H9 (cell line): ENCODE data around the gene SDHA. TPM values are rescaled to one million over a fixed set of nuclear protein-coding genes. Genes with fewer than 3 reads are reported as not detected.

Experiments used
- DNase-seq: peaks from one replicate; pipeline ENCODE4 v3.0.0-alpha.2; 2017
- H2AFZ ChIP-seq: one replicate; pipeline ENCODE4 v1.6.1; 2013; ENCODE audit warnings: mild to moderate bottlenecking, low read length, control low read depth, moderate library complexity
- H2AK5ac ChIP-seq: 2 replicates; pipeline ENCODE4 v1.6.1; 2013; ENCODE audit warnings: low read length, control low read depth, mixed read lengths; ENCODE audit not compliant: insufficient read length
- H2BK120ac ChIP-seq: one replicate; pipeline ENCODE4 v1.6.1; 2013; ENCODE audit warnings: low read depth, mild to moderate bottlenecking, low read length, control low read depth, inconsistent platforms; ENCODE audit not compliant: poor library complexity, severe bottlenecking
- H2BK12ac ChIP-seq: 2 replicates; pipeline ENCODE4 v1.6.1; 2013; ENCODE audit warnings: low read length, control low read depth, mixed read lengths, low read depth; ENCODE audit not compliant: insufficient read length
- H2BK15ac ChIP-seq: 2 replicates; pipeline ENCODE4 v1.6.1; 2013; ENCODE audit warnings: low read depth, low read length, control low read depth
- H2BK20ac ChIP-seq: one replicate; pipeline ENCODE4 v1.6.1; 2013; ENCODE audit warnings: low read depth, mild to moderate bottlenecking, low read length, control low read depth, inconsistent platforms; ENCODE audit not compliant: poor library complexity, severe bottlenecking
- H2BK5ac ChIP-seq: 2 replicates; pipeline ENCODE4 v1.6.1; 2013; ENCODE audit warnings: low read length, control low read depth, mixed read lengths; ENCODE audit not compliant: insufficient read length
- H3K14ac ChIP-seq: 2 replicates; pipeline ENCODE4 v1.6.1; 2013; ENCODE audit warnings: low read length, control low read depth; ENCODE audit not compliant: insufficient read depth
- H3K18ac ChIP-seq: 2 replicates; pipeline ENCODE4 v1.6.1; 2013; ENCODE audit warnings: low read depth, mild to moderate bottlenecking, mixed read lengths, low read length, control low read depth; ENCODE audit not compliant: insufficient read length
- H3K23ac ChIP-seq: 2 replicates; pipeline ENCODE4 v1.6.1; 2013; ENCODE audit warnings: low read length, control low read depth, mixed read lengths, low read depth; ENCODE audit not compliant: insufficient read length
- H3K23me2 ChIP-seq: 2 replicates; pipeline ENCODE4 v1.6.1; 2013; ENCODE audit warnings: low read depth, mild to moderate bottlenecking, mixed read lengths, low read length, control low read depth; ENCODE audit not compliant: insufficient read length, poor library complexity, severe bottlenecking
- H3K27ac ChIP-seq: 2 replicates; pipeline ENCODE4 v1.5.1; 2013; ENCODE audit warnings: low read length, control low read depth, mixed read lengths, low read depth; ENCODE audit not compliant: insufficient read length
- H3K27me3 ChIP-seq: 2 replicates; pipeline ENCODE4 v1.6.1; 2013; ENCODE audit warnings: low read length, control low read depth, inconsistent platforms; ENCODE audit not compliant: insufficient read depth
- H3K4ac ChIP-seq: 2 replicates; pipeline ENCODE4 v1.6.1; 2013; ENCODE audit warnings: low read depth, mild to moderate bottlenecking, control low read depth, inconsistent platforms, low read length, moderate library complexity
- H3K4me1 ChIP-seq: 2 replicates; pipeline ENCODE4 v1.6.1; 2013; ENCODE audit warnings: low read length, control low read depth, inconsistent platforms; ENCODE audit not compliant: insufficient read depth
- H3K4me2 ChIP-seq: 2 replicates; pipeline ENCODE4 v1.6.1; 2013; ENCODE audit warnings: low read length, control low read depth, mixed read lengths; ENCODE audit not compliant: insufficient read length, insufficient read depth
- H3K56ac ChIP-seq: 2 replicates; pipeline ENCODE4 v1.6.1; 2013; ENCODE audit warnings: low read depth, mild to moderate bottlenecking, mixed read lengths, low read length, control low read depth; ENCODE audit not compliant: insufficient read length
- H3K79me1 ChIP-seq: 2 replicates; pipeline ENCODE4 v1.6.1; 2013; ENCODE audit warnings: low read depth, mild to moderate bottlenecking, moderate library complexity, low read length, control low read depth, inconsistent platforms; ENCODE audit not compliant: insufficient read depth, poor library complexity, severe bottlenecking
- H3K79me2 ChIP-seq: 2 replicates; pipeline ENCODE4 v1.6.1; 2013; ENCODE audit warnings: low read length, control low read depth, inconsistent platforms; ENCODE audit not compliant: insufficient read depth
- H3K9ac ChIP-seq: 2 replicates; pipeline ENCODE4 v1.6.1; 2013; ENCODE audit warnings: low read length, control low read depth, mixed read lengths; ENCODE audit not compliant: insufficient read length; ENCODE audit errors: extremely low read depth
- H3K9me3 ChIP-seq: one replicate; pipeline ENCODE4 v1.6.1; 2013; ENCODE audit warnings: low read depth, low read length, inconsistent platforms; ENCODE audit not compliant: control insufficient read depth
- H3T11ph ChIP-seq: one replicate; pipeline ENCODE4 v1.6.1; 2013; ENCODE audit warnings: mild to moderate bottlenecking, low read length, control low read depth, inconsistent platforms
- H4K20me1 ChIP-seq: one replicate; pipeline ENCODE4 v1.6.1; 2013; ENCODE audit not compliant: control insufficient read depth, insufficient read length, insufficient read depth
- H4K5ac ChIP-seq: 2 replicates; pipeline ENCODE4 v1.6.1; 2013; ENCODE audit warnings: low read depth, mild to moderate bottlenecking, mixed read lengths, low read length, control low read depth; ENCODE audit not compliant: insufficient read length
- H4K8ac ChIP-seq: replicated peaks from 2 replicates; pipeline ENCODE4 v1.6.1; 2013; ENCODE audit warnings: low read length, control low read depth, mixed read lengths, low read depth; ENCODE audit not compliant: insufficient read length
- H4K91ac ChIP-seq: 2 replicates; pipeline ENCODE4 v1.6.1; 2013; ENCODE audit warnings: low read depth, mild to moderate bottlenecking, moderate library complexity, mixed read lengths, low read length, control low read depth; ENCODE audit not compliant: insufficient read length
- H3K27ac Mint-ChIP-seq, 3 experiments: 2 replicates in 2 of 3; 3 replicates in 1 of 3; pipeline ENCODE4 v1.8.0; 2020 to 2021; ENCODE audit warnings: mixed read lengths in 3 of 3, mild to moderate bottlenecking in 1 of 3, moderate library complexity in 1 of 3
- H3K27me3 Mint-ChIP-seq: 2 replicates; pipeline ENCODE4 v1.8.0; 2021; ENCODE audit warnings: low read depth, mild to moderate bottlenecking, moderate library complexity, mixed read lengths
- H3K36me3 Mint-ChIP-seq, 3 experiments: 2 replicates in 2 of 3; 3 replicates in 1 of 3; pipeline ENCODE4 v1.8.0; 2020 to 2021; ENCODE audit warnings: low read depth in 3 of 3, mixed read lengths in 3 of 3; ENCODE audit not compliant: insufficient read depth in 1 of 3
- H3K4me1 Mint-ChIP-seq, 2 experiments: 2 replicates each; pipeline ENCODE4 v1.8.0; 2020; ENCODE audit warnings: mixed read lengths in 2 of 2
- H3K4me3 Mint-ChIP-seq, 2 experiments: 2 replicates in 1 of 2; 3 replicates in 1 of 2; pipeline ENCODE4 v1.8.0; 2020 to 2021; ENCODE audit warnings: mild to moderate bottlenecking in 2 of 2, mixed read lengths in 2 of 2, moderate library complexity in 1 of 2
- H3K9me3 Mint-ChIP-seq, 2 experiments: 2 replicates in 1 of 2; 3 replicates in 1 of 2; pipeline ENCODE4 v1.8.0; 2020; ENCODE audit warnings: mild to moderate bottlenecking in 2 of 2, mixed read lengths in 2 of 2, moderate library complexity in 1 of 2
- WGBS: extraction: QIAGEN DNeasy Blood & Tissue Kit; methylation state at CpG from one replicate; pipeline ENCODE4 v1.1.7; 2013; ENCODE audit warnings: missing lambda C conversion rate, low lambda C conversion rate, mixed read lengths; ENCODE audit not compliant: insufficient read length; ENCODE audit errors: extremely low coverage; 5-methylcytosine and 5-hydroxymethylcytosine counted together
- total RNA-seq: library from RNA; stranded (reverse); gene quantifications from 2 replicates; pipeline ENCODE4 v1.2.1, GENCODE V29; 2021
- TF ChIP-seq, protein P1 (sequence below): fragments of 200-600 bp; sonication (generic); conservative IDR thresholded peaks from 3 replicates; pipeline ENCODE4 v1.8.0; 2021; ENCODE audit warnings: antibody characterized with exemption, mild to moderate bottlenecking

Gene SDHA
- total RNA-seq, 1 experiment from 2014 or later: 84.8 TPM

DNA sequence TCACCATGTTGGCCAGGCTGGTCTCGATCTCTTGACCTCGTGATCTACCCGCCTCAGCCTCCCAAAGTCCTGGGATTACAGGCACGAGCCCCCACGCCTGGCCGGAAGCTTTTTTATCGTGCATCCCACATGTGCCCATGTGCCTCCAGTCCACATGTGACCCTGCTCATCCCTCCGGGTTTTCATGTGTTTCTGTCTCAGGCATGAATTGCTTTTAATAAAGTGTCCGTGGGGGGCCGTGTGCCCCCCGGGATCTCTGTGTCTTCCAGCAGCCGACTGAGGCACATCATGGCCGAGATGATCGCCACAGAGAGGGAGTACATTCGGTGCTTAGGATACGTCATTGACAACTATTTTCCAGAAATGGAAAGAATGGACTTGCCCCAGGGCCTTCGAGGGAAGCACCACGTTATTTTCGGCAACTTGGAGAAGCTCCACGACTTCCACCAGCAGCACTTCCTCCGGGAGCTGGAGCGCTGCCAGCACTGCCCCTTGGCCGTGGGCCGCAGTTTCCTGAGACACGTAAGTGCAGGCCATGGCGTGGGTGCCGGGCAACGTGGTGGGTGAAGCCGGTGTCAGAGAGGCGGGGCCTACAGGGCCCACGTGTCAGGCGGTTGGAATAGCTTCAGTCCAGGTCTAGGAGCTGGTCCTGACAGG is 48.9 kb upstream of the SDHA start:
- peak overlapping the region in 1 of 3 experiments; percentile 44; a peak in 1 of 7 replicates for H3K27ac Mint-ChIP-seq
- WGBS: no CpG with 5 or more reads among the region's 32 CpGs

More for the DNA sequence above, 48.9 kb upstream of the SDHA start:
- Histone ChIP-seq H2BK120ac (no peak overlapping the region), H3K9ac (no peak overlapping the region), H3K27ac (no peak overlapping the region), H3K4me2 (no peak overlapping the region), H3K18ac (no peak overlapping the region), H2BK15ac (no peak overlapping the region), H2BK20ac (no peak overlapping the region), H2AFZ (no peak overlapping the region), H2BK12ac (no peak overlapping the region), H2AK5ac (no peak overlapping the region), H3K9me3 (no peaks in the 10 kb centered on the region), H3K23ac (no peak overlapping the region), H3K14ac (no peak overlapping the region), H4K20me1 (no peaks in the 10 kb centered on the region), H4K91ac (no peak overlapping the region), H3K79me2 (no peaks in the 10 kb centered on the region), H4K5ac (no peak overlapping the region), H3T11ph (no peak overlapping the region), H3K4ac (no peak overlapping the region), H3K23me2 (no peaks in the 10 kb centered on the region), H4K8ac (no peak overlapping the region), H2BK5ac (no peak overlapping the region), H3K27me3 (no peaks in the 10 kb centered on the region), H3K79me1 (no peaks in the 10 kb centered on the region), H3K56ac (no peak overlapping the region), H3K4me1 (no peaks in the 10 kb centered on the region)
- Mint-ChIP-seq H3K36me3 (peaks cover 12 to 49% (median 47%) of the 10 kb centered on the region in 3 experiments), H3K9me3 (peaks cover 11 to 13% of the 10 kb centered on the region in 2 experiments), H3K4me1 (peaks cover 0 to 5% of the 10 kb centered on the region in 2 experiments; a peak in 1 of 4 replicates), H3K27me3 (no peaks in the 10 kb centered on the region; the same call in 1 of the 2 replicates), H3K4me3 (no peak overlapping the region)
- DNase-seq: no peak
- TF ChIP-seq, protein P1, sequence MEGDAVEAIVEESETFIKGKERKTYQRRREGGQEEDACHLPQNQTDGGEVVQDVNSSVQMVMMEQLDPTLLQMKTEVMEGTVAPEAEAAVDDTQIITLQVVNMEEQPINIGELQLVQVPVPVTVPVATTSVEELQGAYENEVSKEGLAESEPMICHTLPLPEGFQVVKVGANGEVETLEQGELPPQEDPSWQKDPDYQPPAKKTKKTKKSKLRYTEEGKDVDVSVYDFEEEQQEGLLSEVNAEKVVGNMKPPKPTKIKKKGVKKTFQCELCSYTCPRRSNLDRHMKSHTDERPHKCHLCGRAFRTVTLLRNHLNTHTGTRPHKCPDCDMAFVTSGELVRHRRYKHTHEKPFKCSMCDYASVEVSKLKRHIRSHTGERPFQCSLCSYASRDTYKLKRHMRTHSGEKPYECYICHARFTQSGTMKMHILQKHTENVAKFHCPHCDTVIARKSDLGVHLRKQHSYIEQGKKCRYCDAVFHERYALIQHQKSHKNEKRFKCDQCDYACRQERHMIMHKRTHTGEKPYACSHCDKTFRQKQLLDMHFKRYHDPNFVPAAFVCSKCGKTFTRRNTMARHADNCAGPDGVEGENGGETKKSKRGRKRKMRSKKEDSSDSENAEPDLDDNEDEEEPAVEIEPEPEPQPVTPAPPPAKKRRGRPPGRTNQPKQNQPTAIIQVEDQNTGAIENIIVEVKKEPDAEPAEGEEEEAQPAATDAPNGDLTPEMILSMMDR: no peak
